Spinal cord (tissue), 10 donors: Measurements from ENCODE around the gene TBX4. TPM values are rescaled to one million over a fixed set of nuclear protein-coding genes. Genes with fewer than 3 reads are reported as not detected.

ENCODE experiments used
- DNase-seq, 6 donors: peaks; one replicate each; pipeline versions ENCODE4 v3.0.0 to v3.0.0-alpha.2; 2013 to 2015; ENCODE audit warnings: low spot score in 6 of 6, low read depth in 4 of 6
- H3K27ac ChIP-seq: one replicate; pipeline ENCODE4 v1.5.1; 2013; ENCODE audit warnings: low read depth, low read length, control low read depth
- H3K27me3 ChIP-seq: one replicate; pipeline ENCODE4 v1.6.1; 2013; ENCODE audit warnings: low read length; ENCODE audit not compliant: control insufficient read depth, insufficient read depth
- H3K36me3 ChIP-seq: one replicate; pipeline ENCODE4 v1.6.1; 2013; ENCODE audit warnings: low read length; ENCODE audit not compliant: control insufficient read depth, insufficient read depth
- H3K4me1 ChIP-seq: one replicate; pipeline ENCODE4 v1.6.1; 2013; ENCODE audit warnings: low read length; ENCODE audit not compliant: control insufficient read depth, insufficient read depth
- H3K4me3 ChIP-seq: one replicate; pipeline ENCODE4 v1.5.1; 2013; ENCODE audit warnings: low read depth, low read length, control low read depth
- H3K9me3 ChIP-seq: one replicate; pipeline ENCODE4 v1.6.1; 2013; ENCODE audit warnings: low read length; ENCODE audit not compliant: control insufficient read depth, insufficient read depth
- WGBS: methylation state at CpG from one replicate; pipeline ENCODE4 v1.1.5; 2013; ENCODE audit warnings: missing lambda C conversion rate; ENCODE audit not compliant: insufficient coverage; 5-methylcytosine and 5-hydroxymethylcytosine counted together
- polyA plus RNA-seq, 2 donors: library from polyadenylated mRNA; unstranded; fragments of 120-200 nt; gene quantifications; one replicate each; pipeline ENCODE4 v1.2.1, GENCODE V29; 2013; ENCODE audit not compliant: insufficient read length in 2 of 2
- total RNA-seq, 2 donors: library from RNA; depleted of rRNA in 1 of 2; stranded (reverse); fragments of 120-200 nt in 1 of 2; fragments of >200 nt in 1 of 2; gene quantifications; one replicate each; pipeline versions ENCODE4 v1.2.3 to v1.2.4, GENCODE V29; 2013 to 2014
- donor health status: healthy.

Gene TBX4
- total and polyA plus RNA-seq, 4 donors: not detected

DNA sequence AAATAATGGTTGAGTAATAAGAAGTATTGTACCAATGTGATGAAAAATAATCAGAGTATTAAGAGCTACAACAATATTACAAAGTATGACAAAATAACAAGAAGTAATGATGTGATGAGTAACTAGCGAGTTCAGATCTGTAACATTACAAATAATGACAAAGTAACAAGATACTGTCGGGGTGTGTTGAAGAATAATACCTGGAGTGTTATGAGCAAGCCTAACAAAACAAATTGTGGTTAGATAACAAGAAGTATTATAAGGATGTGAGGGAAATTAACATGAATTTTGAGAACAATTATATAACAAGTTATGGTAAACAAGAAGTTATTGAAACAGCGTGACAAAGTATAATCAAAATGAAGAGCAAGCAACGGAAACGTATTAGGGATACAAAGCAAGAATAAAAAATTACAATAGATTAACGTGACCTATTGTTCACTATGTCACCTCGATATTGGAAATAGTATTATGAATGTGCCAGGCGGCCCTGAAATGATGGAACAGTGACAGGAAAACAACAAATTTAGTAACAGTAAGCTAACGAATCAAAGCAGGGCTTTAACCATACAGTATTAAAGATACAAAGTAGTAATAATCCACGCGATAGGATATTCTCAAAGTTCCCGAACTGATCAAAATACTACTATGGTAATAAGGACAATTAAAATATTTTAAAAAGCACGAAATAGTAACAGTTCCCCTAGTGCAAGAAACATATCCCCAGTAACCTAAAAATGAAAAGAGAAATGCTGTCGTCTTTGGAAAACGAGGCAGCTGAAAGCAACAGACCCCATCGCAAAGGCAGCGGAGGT, 1.6 kb downstream of the TBX4 start:
- DNase-seq: peak in 3 of 6 donors; percentile 1 to 65 (median 40)
- H3K4me1 ChIP-seq: peaks cover 45% of the 10 kb centered on the region

DNA sequence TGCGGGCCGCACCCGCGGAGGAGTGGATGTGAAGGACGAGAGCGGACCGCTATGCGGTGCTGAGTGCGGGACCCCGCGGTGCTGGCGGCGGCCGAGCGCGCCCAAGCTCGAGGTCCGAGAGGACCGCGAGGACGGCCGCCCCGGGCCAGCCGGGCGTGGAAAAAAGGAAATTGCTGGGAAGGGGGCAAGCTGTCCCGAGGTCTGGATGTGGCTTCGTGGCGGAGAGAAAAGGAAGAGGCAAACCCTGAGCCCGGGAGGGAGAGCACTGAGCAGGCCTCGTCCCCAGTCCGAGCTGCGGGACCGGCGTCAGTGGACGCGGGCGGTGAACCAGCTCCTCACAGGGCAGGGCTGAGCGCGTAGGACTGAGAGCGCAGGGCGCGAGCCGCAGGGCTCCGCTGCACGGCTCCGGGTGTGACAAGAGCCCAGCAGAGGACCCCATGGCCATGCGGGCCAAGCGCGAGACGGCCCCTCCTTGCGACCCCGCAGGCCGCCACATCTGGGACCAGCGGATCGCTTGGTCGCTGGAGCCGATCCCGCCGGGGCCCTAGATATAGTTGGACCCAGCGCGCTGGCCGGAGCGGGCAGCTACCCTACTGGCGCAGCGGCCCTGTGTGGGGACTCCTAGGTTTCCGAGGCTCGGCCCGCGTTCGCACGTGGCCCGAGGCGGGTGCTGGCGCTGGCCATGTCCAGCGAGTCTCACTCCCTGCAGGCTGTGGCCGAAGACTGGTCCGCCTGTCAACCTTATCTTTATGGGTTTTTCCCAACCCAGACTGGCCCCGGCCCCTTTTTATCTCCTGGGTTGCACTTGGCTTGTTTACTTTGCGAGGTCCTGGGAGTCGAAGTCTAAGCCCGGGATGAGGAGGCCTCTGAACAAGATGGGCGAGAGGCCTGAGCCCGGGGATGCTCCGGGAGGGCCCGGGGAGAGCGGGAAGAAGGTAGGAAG, 2.4 kb downstream of the TBX4 start:
- no peak overlapping the region for H3K27ac ChIP-seq
- peaks cover 45% of the 10 kb centered on the region for H3K4me1 ChIP-seq
- no peaks in the 10 kb centered on the region for H3K36me3 ChIP-seq
- peaks cover 99% of the 10 kb centered on the region for H3K27me3 ChIP-seq
- no peak overlapping the region for H3K4me3 ChIP-seq
- peak in 1 of 6 donors; percentile 11 for DNase-seq
- WGBS: 3% methylated on average over 86 of the region's 86 CpGs
- no peaks in the 10 kb centered on the region for H3K9me3 ChIP-seq

More for the DNA sequence above, 1.6 kb downstream of the TBX4 start:
- no peaks in the 10 kb centered on the region for H3K9me3 ChIP-seq
- no peak overlapping the region for H3K4me3 ChIP-seq
- WGBS: 2% methylated on average over 4 of the region's 17 CpGs
- no peak overlapping the region for H3K27ac ChIP-seq
- peaks cover 91% of the 10 kb centered on the region for H3K27me3 ChIP-seq
- no peaks in the 10 kb centered on the region for H3K36me3 ChIP-seq

DNA sequence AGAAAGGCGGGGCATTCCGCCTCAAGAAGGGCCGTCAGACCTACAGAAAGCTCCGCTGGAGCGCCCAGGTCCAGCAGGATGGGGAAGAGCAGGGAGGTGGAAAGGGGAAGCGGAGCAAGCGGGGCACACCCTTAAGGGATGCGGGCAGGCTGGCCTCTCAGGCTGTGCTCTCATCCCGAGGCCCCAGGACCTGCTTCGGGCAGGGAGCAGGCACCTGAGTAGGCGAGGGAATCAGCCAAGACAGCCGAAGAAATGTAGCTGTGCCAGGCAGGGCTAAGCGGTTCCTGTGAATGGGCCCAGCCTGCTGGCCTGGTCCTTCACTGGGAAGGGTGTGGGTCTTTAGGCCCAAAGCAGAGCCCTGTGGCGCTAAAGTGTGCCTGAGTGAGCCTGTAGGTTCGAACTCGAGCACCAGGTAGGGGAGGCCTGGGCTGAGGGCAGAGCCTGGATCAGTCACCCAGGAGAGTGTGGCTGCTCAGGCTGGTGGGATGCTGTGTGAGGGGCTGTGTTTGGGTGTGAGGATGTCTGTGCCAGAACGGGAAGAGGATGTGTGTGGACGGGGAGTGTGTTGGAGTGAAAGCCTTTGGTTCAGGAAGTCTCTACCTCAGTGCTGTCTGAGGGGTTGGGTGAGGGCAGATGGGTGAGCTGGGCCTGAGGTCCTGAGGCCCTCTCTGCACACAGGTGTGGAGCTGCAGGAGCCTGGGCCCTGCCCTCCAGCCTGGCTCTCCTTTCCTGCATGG, 3.3 kb downstream of the TBX4 start:
- no peaks in the 10 kb centered on the region for H3K9me3 ChIP-seq
- peaks cover 99% of the 10 kb centered on the region for H3K27me3 ChIP-seq
- no peak overlapping the region for H3K4me3 ChIP-seq
- no peaks in the 10 kb centered on the region for H3K36me3 ChIP-seq
- H3K27ac ChIP-seq: no peak overlapping the region
- no peak for DNase-seq
- H3K4me1 ChIP-seq: peaks cover 45% of the 10 kb centered on the region
- 44% methylated on average over 18 of the region's 18 CpGs for WGBS

DNA sequence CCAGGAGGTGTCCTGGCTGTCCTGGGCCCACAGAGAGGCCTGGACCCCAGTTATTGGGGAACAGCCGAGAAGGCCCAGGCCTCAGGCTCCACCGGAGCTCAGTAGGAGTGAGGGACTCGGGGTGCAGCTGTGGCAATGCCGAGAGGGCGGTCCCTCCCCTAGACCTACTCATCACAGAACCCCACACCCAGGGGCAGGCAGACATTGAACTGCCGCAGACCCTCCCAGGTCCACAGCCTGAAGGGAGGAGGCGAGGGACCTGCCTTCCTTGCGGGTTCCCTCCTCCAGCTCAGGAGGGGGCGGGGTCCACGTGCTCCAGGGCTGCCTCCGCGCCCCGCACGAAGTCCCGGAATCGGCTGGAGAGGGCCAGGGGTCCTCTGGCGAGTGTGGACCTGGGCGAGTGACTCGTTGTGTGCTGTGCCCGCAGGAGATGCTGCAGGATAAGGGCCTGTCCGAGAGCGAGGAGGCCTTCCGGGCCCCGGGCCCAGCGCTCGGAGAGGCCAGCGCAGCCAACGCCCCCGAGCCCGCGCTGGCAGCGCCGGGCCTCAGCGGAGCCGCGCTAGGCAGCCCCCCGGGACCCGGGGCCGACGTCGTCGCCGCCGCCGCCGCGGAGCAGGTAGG, 3.9 kb downstream of the TBX4 start:
- H3K36me3 ChIP-seq: no peaks in the 10 kb centered on the region
- H3K27me3 ChIP-seq: peaks cover 99% of the 10 kb centered on the region
- WGBS: 8% methylated on average over 45 of the region's 47 CpGs
- peaks cover 45% of the 10 kb centered on the region for H3K4me1 ChIP-seq
- no peak overlapping the region for H3K4me3 ChIP-seq
- H3K9me3 ChIP-seq: no peaks in the 10 kb centered on the region
- no peak overlapping the region for H3K27ac ChIP-seq
- no peak for DNase-seq

DNA sequence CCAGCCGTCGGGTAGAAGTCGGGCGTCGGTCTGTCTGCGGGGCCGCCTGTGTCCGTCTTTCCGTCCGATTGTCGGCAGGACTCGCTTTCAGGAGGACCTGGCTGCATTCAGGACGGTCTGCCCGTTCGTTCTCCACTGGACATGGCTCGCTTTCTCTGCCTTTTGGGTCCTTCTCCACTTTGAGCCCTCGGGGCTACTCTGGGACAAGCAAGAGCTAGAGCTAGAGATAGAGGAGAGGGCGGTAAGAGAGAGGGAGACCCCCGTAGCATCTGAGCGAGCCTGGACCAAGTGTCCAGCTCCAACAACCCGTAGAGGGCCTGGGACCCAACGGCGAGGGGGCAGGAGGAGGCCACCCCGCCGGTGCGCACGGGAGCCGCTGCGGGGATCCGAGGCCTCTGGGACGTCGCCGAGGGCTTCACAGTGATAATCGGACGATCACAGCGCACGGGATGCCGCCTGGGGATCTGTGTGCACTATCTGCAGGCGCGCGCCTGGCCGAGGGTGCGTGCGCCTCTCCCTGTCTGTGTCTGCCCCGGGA, 4.5 kb downstream of the TBX4 start:
- DNase-seq: no peak
- Histone ChIP-seq H3K9me3 (no peaks in the 10 kb centered on the region), H3K4me1 (peaks cover 43% of the 10 kb centered on the region), H3K4me3 (no peak overlapping the region), H3K27me3 (peaks cover 99% of the 10 kb centered on the region), H3K36me3 (no peaks in the 10 kb centered on the region), H3K27ac (no peak overlapping the region)
- under 1% methylated on average over 45 of the region's 45 CpGs for WGBS

DNA sequence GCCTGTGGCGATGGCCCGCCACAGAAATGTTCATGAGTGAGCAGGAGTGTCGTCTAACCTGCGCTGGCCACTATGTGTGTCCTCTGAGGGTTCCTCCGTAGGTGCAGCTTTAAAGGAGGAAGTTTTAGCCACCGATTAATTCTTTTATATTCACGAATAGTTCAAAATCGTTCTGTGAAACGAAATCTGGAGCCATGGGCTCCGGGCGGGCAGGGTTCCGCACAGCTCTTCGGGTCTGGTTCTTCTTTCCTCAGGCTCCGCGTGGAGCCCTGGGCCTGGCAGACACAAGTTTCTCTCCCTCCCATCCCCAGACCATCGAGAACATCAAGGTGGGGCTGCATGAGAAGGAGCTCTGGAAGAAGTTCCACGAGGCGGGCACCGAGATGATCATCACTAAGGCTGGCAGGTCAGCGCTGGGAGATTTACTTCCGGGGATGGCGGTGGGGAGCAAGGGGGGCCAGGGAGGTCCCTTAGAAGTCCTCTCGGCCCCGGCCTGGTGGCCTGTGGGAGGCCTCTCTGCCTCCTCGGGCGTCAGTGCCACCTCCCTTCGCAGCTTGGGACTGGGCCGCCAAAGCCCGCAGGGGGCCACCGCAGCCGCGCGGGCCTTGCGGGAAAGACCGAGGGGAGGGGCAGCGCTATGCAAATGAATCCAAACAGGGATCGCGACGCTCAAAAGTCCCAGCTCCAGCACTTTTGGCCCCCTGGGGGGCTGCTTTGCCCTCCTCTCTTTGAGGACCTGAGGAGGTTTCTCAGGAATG, 5.2 kb downstream of the TBX4 start:
- Histone ChIP-seq H3K9me3 (no peaks in the 10 kb centered on the region), H3K27me3 (peaks cover 99% of the 10 kb centered on the region), H3K4me3 (no peak overlapping the region), H3K4me1 (peaks cover 43% of the 10 kb centered on the region), H3K36me3 (no peaks in the 10 kb centered on the region), H3K27ac (no peak overlapping the region)
- WGBS: under 1% methylated on average over 35 of the region's 39 CpGs
- DNase-seq: no peak

DNA sequence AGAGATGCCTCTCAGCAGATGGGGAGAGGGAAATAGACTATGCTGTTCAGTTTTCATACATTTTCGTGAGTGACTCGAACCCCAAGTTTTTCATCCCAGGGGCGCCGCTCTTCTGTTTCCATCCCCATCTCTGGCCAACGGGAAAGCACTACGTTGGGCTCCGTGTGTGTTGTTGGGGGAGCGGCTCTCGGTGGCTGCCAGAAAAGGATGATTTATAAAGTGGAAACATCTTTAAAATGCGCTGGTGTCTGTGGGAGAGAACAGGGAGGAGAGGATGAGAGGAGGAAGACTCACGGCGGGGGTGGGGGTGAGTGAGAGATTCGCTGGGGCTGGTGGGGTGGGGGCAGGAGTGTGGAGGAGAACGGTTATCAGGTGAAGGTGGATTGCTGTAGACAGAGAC, 5.8 kb downstream of the TBX4 start:
- no peak overlapping the region for H3K4me3 ChIP-seq
- no peaks in the 10 kb centered on the region for H3K36me3 ChIP-seq
- peaks cover 99% of the 10 kb centered on the region for H3K27me3 ChIP-seq
- H3K4me1 ChIP-seq: peaks cover 44% of the 10 kb centered on the region
- no peak overlapping the region for H3K27ac ChIP-seq
- 4% methylated on average over 4 of the region's 14 CpGs for whole genome bisulfite sequencing
- DNase-seq: no peak
- no peaks in the 10 kb centered on the region for H3K9me3 ChIP-seq

DNA sequence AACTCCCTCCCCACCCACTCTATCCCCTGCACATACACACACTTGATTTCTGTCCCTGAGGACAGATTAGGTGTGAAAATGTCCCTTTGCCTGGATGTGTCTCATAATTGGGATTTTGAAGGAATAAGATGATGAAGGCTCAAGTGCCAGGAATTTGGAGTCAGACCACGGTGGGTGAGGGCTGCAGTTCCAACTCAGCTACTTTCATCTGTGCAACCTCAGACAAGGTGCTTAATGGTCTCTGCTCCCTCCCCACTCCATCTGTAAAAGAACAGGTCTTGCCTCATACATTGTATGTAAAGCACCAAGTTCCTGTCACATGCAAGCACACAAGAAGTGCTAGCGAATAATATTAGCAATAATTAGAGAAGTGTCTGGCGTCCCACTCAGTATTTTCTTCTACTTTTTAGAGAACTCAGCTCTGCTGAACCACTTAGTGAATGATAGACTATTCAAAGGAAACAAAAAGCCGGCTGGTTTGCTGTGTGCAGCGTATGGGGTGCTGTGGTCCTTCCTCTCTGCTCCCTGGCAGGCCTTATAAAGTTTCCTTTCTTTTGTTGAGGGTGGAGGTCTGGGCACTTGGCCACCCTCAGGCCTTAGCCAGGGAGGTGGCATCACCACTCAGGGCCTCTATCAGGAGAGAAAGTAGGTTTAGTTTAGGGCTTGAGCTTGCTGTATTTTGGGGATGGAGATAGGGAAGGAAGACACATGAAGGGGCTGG, 6.4 kb downstream of the TBX4 start:
- Histone ChIP-seq H3K36me3 (no peaks in the 10 kb centered on the region), H3K27me3 (peaks cover 99% of the 10 kb centered on the region), H3K4me1 (peaks cover 44% of the 10 kb centered on the region), H3K27ac (no peak overlapping the region), H3K9me3 (no peaks in the 10 kb centered on the region), H3K4me3 (no peak overlapping the region)
- no peak for DNase-seq
- 11% methylated on average over 1 of the region's 5 CpGs for WGBS
